Activated B cell treated with CpG ODN at 0.5 μM for 24 hours (primary cell): ENCODE measurements around the gene PHGDH. TPM values are rescaled to one million over a fixed set of nuclear protein-coding genes. Genes with fewer than 3 reads are reported as not detected.

Source experiments
- ATAC-seq: fragments of 200-7000 bp; cut with Tn5 transposase; one replicate; pipeline ENCODE4 v1.10.0; 2021; ENCODE audit warnings: low read depth, mild to moderate bottlenecking, moderate library complexity
- CTCF ChIA-PET: fragments of 350-600 bp; sonication (Branson Sonifier 250); formaldehyde crosslinking; loops from one replicate; lab custom pipeline; 2021; ENCODE audit warnings: antibody characterized with exemption; lab: Charles Lee
- POLR2A ChIA-PET: fragments of 350-600 bp; sonication (Branson Sonifier 250); formaldehyde crosslinking; loops from one replicate; lab custom pipeline; 2021; ENCODE audit warnings: antibody characterized with exemption; lab: Charles Lee
- DNase-seq: peaks from one replicate; pipeline ENCODE4 v3.0.0; 2022
- H3K27ac Mint-ChIP-seq: one replicate; pipeline ENCODE4 v1.8.0; 2020; ENCODE audit warnings: mixed read lengths
- H3K27me3 Mint-ChIP-seq: one replicate; pipeline ENCODE4 v1.8.0; 2021; ENCODE audit warnings: mixed read lengths
- H3K36me3 Mint-ChIP-seq: one replicate; pipeline ENCODE4 v1.8.0; 2021; ENCODE audit warnings: low read depth, mixed read lengths
- H3K4me1 Mint-ChIP-seq: one replicate; pipeline ENCODE4 v1.8.0; 2021; ENCODE audit warnings: mixed read lengths
- H3K4me3 Mint-ChIP-seq: one replicate; pipeline ENCODE4 v1.8.0; 2020; ENCODE audit warnings: mild to moderate bottlenecking, mixed read lengths
- H3K9me3 Mint-ChIP-seq: one replicate; pipeline ENCODE4 v1.8.0; 2020; ENCODE audit warnings: mixed read lengths
- intact Hi-C: fragments of 100-400 bp; cut with micrococcal nuclease; formaldehyde crosslinking; loops from one replicate; pipeline ENCODE4 v1.15.1; 2024
- total RNA-seq: library from RNA; stranded (reverse); gene quantifications from 2 replicates; pipeline ENCODE4 v1.2.3, GENCODE V29; 2022
- TF ChIP-seq, protein P1 (sequence below): fragments of 200-600 bp; IDR thresholded peaks from one replicate; pipeline ENCODE4 v1.8.0; 2022; ENCODE audit warnings: antibody characterized with exemption, mild to moderate bottlenecking

PHGDH gene
- total RNA-seq, 1 donor from 2014 or later = 51.6 TPM

DNA sequence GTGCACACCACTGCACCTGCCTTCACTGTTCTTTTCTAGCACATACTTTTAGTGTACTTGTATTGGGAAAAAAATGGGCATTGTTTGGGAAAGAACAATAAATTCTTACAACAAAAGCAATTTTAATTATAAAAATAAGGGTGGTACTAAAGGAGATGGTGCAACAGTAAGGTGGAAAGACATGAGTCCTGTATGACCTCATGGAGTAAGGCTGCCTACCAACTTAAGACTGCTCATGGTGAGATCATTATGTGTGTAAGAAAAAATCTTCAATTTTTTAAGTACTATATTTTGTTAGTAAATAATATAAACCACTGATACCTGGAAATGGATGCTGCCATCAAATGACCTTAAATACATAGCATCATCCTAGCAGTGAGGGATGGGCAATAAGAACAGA lies 29.6 kb upstream of the PHGDH start:
- intact Hi-C loops = no loop called here
- Mint-ChIP-seq H3K36me3 (no peaks in the 10 kb centered on the region), H3K9me3 (no peaks in the 10 kb centered on the region), H3K4me3 (no peak overlapping the region), H3K4me1 (no peaks in the 10 kb centered on the region), H3K27ac (no peak overlapping the region), H3K27me3 (peaks cover 8% of the 10 kb centered on the region)
- ATAC-seq (no peak), DNase-seq (no peak)
- CTCF ChIA-PET = no interaction called here
- POLR2A ChIA-PET = no interaction called here
- TF ChIP-seq, protein P1, sequence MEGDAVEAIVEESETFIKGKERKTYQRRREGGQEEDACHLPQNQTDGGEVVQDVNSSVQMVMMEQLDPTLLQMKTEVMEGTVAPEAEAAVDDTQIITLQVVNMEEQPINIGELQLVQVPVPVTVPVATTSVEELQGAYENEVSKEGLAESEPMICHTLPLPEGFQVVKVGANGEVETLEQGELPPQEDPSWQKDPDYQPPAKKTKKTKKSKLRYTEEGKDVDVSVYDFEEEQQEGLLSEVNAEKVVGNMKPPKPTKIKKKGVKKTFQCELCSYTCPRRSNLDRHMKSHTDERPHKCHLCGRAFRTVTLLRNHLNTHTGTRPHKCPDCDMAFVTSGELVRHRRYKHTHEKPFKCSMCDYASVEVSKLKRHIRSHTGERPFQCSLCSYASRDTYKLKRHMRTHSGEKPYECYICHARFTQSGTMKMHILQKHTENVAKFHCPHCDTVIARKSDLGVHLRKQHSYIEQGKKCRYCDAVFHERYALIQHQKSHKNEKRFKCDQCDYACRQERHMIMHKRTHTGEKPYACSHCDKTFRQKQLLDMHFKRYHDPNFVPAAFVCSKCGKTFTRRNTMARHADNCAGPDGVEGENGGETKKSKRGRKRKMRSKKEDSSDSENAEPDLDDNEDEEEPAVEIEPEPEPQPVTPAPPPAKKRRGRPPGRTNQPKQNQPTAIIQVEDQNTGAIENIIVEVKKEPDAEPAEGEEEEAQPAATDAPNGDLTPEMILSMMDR = no peak

DNA sequence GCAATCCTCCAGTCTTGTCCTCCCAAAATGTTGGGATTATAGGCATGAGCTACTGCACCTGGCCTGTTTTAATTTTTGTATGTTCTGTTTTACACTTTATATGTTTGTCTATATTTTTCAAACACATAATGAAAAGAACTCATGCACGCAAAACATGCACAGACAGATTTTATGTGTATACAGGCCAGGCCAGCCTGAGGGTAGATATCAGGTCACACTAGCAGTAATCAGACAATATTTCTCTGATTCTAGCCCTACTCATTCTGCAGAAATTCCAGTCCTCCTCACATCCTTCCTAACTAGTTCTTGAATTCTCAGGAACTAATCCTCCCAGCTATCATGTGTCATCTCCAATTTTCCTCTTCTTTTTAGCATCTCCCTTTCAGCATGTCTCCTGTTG lies 27.8 kb upstream of the PHGDH start:
- ATAC-seq (no peak), DNase-seq (no peak)
- Mint-ChIP-seq H3K27me3 (peaks cover 3% of the 10 kb centered on the region), H3K9me3 (no peaks in the 10 kb centered on the region), H3K4me3 (no peak overlapping the region), H3K4me1 (no peaks in the 10 kb centered on the region), H3K36me3 (no peaks in the 10 kb centered on the region), H3K27ac (no peak overlapping the region)
- ChIA-PET POLR2A (no interaction called here), CTCF (interaction anchor here (0.8 kb wide), 1 partner anchor 9 kb away, joined by 4 read pairs; no protein-coding TSS in a partner anchor)
- intact Hi-C loops = no loop called here
- TF ChIP-seq, protein P1 = no peak

DNA sequence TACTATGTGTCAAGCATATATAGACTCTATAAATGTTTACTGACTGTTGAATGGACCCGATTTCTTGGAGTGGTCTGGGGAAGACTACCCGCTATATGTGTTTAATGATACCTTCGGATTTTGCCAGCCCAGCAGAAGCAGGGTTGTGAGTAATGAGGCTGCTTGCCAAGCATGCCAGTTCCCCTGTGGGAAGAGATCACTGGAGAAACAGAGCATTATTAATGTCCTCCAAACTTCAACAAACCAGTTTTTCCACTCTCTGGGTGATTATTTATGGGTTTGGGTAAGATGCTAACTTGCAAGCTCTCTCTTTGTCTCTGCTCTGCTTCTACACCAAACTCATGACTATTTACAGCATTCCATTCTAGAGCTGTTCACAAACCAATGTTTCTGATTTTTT lies 25.1 kb upstream of the PHGDH start:
- Mint-ChIP-seq H3K4me1 (no peaks in the 10 kb centered on the region), H3K4me3 (no peak overlapping the region), H3K27ac (no peak overlapping the region), H3K9me3 (no peaks in the 10 kb centered on the region), H3K27me3 (peaks cover 2% of the 10 kb centered on the region), H3K36me3 (no peaks in the 10 kb centered on the region)
- CTCF ChIA-PET = interaction anchor here (1.1 kb wide), 1 partner anchor 12 kb away, joined by 6 read pairs; no protein-coding TSS in a partner anchor
- DNase-seq = no peak
- intact Hi-C loops = no loop called here
- TF ChIP-seq, protein P1 = no peak
- POLR2A ChIA-PET = no interaction called here
- ATAC-seq = no peak

DNA sequence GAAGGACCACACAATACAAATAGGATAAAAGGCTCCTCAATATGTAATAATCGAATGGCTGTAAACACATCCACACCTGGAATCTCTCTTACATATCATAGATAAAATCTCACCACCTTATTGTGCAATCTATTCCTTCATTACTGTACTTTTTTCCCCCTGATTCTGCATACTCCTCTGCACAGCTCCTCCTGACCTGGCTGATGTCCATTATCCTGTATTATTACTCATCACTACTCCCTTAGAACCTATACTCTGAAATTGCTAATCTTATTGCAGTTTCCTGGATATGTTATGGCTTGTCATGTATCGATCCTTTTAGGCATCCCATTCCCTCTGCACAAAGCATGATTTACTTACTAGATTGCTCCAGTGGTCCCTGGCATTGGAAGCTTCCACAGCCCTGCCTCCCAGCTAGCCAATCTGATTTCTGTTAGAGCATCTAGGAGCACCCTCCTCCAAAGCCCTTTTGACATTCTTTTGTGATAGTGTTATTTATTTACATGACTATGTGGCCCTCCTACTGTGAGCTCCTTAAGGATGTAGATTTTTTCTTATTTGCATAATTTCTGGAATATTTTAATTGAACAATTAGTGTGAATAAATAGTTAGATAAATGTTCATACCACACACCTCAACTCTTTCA lies 24.2 kb upstream of the PHGDH start:
- no peak overlapping the region for H3K27ac Mint-ChIP-seq
- intact Hi-C loops = no loop called here
- no peak overlapping the region for H3K4me3 Mint-ChIP-seq
- ChIA-PET CTCF (interaction anchor here (1.1 kb wide), 1 partner anchor 12 kb away, joined by 6 read pairs; no protein-coding TSS in a partner anchor), POLR2A (no interaction called here)
- no peaks in the 10 kb centered on the region for H3K36me3 Mint-ChIP-seq
- H3K27me3 Mint-ChIP-seq = peaks cover 2% of the 10 kb centered on the region
- no peaks in the 10 kb centered on the region for H3K4me1 Mint-ChIP-seq
- peaks cover 1% of the 10 kb centered on the region for H3K9me3 Mint-ChIP-seq
- ATAC-seq = no peak
- TF ChIP-seq, protein P1 = no peak
- DNase-seq = no peak

DNA sequence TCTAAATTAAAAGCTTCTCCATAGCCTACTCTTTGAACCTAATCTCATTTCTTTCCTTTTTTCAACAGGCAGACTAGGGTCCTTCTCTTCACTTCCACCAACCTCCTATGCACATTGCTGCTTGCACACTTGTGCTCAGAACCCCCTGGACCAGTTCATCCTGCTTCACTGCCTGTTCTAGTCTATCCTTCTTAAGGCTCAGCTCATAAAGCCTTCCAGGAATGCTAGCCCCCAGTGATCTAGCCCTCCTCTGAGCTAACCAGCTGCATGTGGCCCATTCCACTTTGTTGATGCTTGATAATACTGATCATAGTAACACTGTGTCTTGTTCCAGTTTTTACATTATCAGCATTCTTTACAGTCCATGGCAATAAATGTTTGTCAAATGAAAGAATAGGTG lies 22.9 kb upstream of the PHGDH start:
- DNase-seq (no peak), ATAC-seq (no peak)
- no peak overlapping the region for H3K4me3 Mint-ChIP-seq
- H3K4me1 Mint-ChIP-seq = no peaks in the 10 kb centered on the region
- intact Hi-C loops = no loop called here
- TF ChIP-seq, protein P1 = no peak
- ChIA-PET CTCF (interaction anchor here (1.2 kb wide), 1 partner anchor 14 kb away, joined by 4 read pairs; no protein-coding TSS in a partner anchor), POLR2A (no interaction called here)
- no peak overlapping the region for H3K27ac Mint-ChIP-seq
- no peaks in the 10 kb centered on the region for H3K36me3 Mint-ChIP-seq
- peaks cover 2% of the 10 kb centered on the region for H3K27me3 Mint-ChIP-seq
- H3K9me3 Mint-ChIP-seq = peaks cover 5% of the 10 kb centered on the region
